Keratinocyte (primary cell): ENCODE results near the gene PTPMT1. TPM values are rescaled to one million over a fixed set of nuclear protein-coding genes. Genes with fewer than 3 reads are reported as not detected.

Experiments used
- DNase-seq: peaks from one replicate; pipeline ENCODE4 v3.0.0-alpha.2; 2011; ENCODE audit warnings: low read depth, missing footprints, low spot score
- FAIRE-seq: peaks from 2 replicates; lab custom pipeline; 2011; peaks lifted over from hg19 to GRCh38; lab: Jason Lieb, UNC
- H2AFZ ChIP-seq: 2 replicates; pipeline ENCODE4 v1.6.0; 2012; ENCODE audit warnings: low read length, control low read depth, inconsistent platforms; ENCODE audit not compliant: control insufficient read depth
- H3K27ac ChIP-seq: 2 replicates; pipeline ENCODE4 v1.5.1; 2011; ENCODE audit warnings: low read length; ENCODE audit not compliant: control insufficient read depth, insufficient read depth
- H3K27me3 ChIP-seq: 3 replicates; pipeline ENCODE4 v1.6.0; 2011; ENCODE audit warnings: low read length; ENCODE audit not compliant: control insufficient read depth, insufficient read depth; ENCODE audit errors: extremely low read depth
- H3K36me3 ChIP-seq, 2 experiments: 2 replicates in 1 of 2; 3 replicates in 1 of 2; pipeline ENCODE4 v1.5.1; 2011; ENCODE audit warnings: low read length in 2 of 2, mild to moderate bottlenecking in 1 of 2; ENCODE audit not compliant: control insufficient read depth in 2 of 2, insufficient read depth in 2 of 2; ENCODE audit errors: extremely low read depth in 1 of 2
- H3K4me1 ChIP-seq: 3 replicates; pipeline ENCODE4 v1.5.1; 2011; ENCODE audit warnings: low read length; ENCODE audit not compliant: control insufficient read depth, insufficient read depth; ENCODE audit errors: extremely low read depth
- H3K4me2 ChIP-seq: 3 replicates; pipeline ENCODE4 v1.6.0; 2011; ENCODE audit warnings: low read depth, low read length; ENCODE audit not compliant: control insufficient read depth, insufficient read depth; ENCODE audit errors: extremely low read depth
- H3K4me3 ChIP-seq, 3 experiments: fragments of 200-600 bp in 1 of 3; sonication (generic) in 1 of 3; 2 replicates in 2 of 3; 3 replicates in 1 of 3; pipeline ENCODE4 v1.5.1; 2011 to 2016; ENCODE audit warnings: low read length in 3 of 3, mild to moderate bottlenecking in 3 of 3, control low read depth in 2 of 3, inconsistent platforms in 1 of 3, low read depth in 1 of 3, mixed read lengths in 1 of 3, mixed run types in 1 of 3, moderate library complexity in 1 of 3; ENCODE audit not compliant: control insufficient read depth in 2 of 3, insufficient read depth in 2 of 3; ENCODE audit errors: extremely low read depth in 1 of 3
- H3K79me2 ChIP-seq: 2 replicates; pipeline ENCODE4 v1.6.0; 2012; ENCODE audit warnings: low read length; ENCODE audit not compliant: control insufficient read depth, insufficient read depth
- H3K9ac ChIP-seq: 3 replicates; pipeline ENCODE4 v1.6.0; 2011; ENCODE audit warnings: low read length; ENCODE audit not compliant: control insufficient read depth, insufficient read depth; ENCODE audit errors: extremely low read depth
- H3K9me1 ChIP-seq: 3 replicates; pipeline ENCODE4 v1.6.0; 2011; ENCODE audit warnings: low read length; ENCODE audit not compliant: control insufficient read depth, insufficient read depth; ENCODE audit errors: extremely low read depth
- H3K9me3 ChIP-seq: 2 replicates; pipeline ENCODE4 v1.5.1; 2012; ENCODE audit warnings: low read depth, low read length; ENCODE audit not compliant: control insufficient read depth
- H4K20me1 ChIP-seq: 3 replicates; pipeline ENCODE4 v1.6.0; 2011; ENCODE audit warnings: low read length; ENCODE audit not compliant: control insufficient read depth, insufficient read depth; ENCODE audit errors: extremely low read depth
- CTCF ChIP-seq, 3 experiments: IDR thresholded peaks in 1 of 3; conservative IDR thresholded peaks in 1 of 3; optimal IDR thresholded peaks in 1 of 3; 2 replicates in 2 of 3; 3 replicates in 1 of 3; pipeline versions ENCODE3 to v1.5.1; 2011; ENCODE audit warnings: low read length in 3 of 3, mild to moderate bottlenecking in 3 of 3, moderate library complexity in 2 of 3, control low read depth in 1 of 3, inconsistent platforms in 1 of 3; ENCODE audit not compliant: insufficient read depth in 2 of 3; ENCODE audit errors: extremely low read depth in 1 of 3
- EZH2 ChIP-seq: IDR thresholded peaks from one replicate; pipeline ENCODE4 v1.6.1; 2012; ENCODE audit warnings: inconsistent platforms, mild to moderate bottlenecking, low read length, moderate library complexity
- dilution Hi-C: fragments of 300-500 bp; cut with MboI; formaldehyde crosslinking; loops from one replicate; pipeline ENCODE4 v1.7.0; 2020; ENCODE audit warnings: low sequenced_read_pairs; ENCODE audit not compliant: extremely low pct_ligation_motif_present
- polyA plus RNA-seq, 5 experiments: library from polyadenylated mRNA; depleted of rRNA in 3 of 5; stranded (reverse) in 3 of 5; stranded (forward) in 1 of 5; unstranded in 1 of 5; fragments of >200 nt; gene quantifications; 1 replicate in 1 of 5; 2 replicates in 3 of 5; 3 replicates in 1 of 5; pipeline versions ENCODE4 v1.2.1 to v1.2.3, GENCODE V29; 2011 to 2012; ENCODE audit warnings: missing spikeins in 2 of 5, low read depth in 1 of 5, low replicate concordance in 1 of 5
- small RNA-seq, 3 experiments: library from RNA; depleted of rRNA; stranded (forward); fragments of <200 nt; gene quantifications; one replicate each; pipeline ENCODE3, GENCODE V24; 2012; ENCODE audit warnings: low read depth in 3 of 3, low replicate concordance in 1 of 3; ENCODE audit not compliant: insufficient read length in 3 of 3

The PTPMT1 gene
- polyA plus RNA-seq, 1 donor (not counting 4 experiments of a cell fraction or from before 2014, with no cell fraction given), result 64.9 TPM

DNA sequence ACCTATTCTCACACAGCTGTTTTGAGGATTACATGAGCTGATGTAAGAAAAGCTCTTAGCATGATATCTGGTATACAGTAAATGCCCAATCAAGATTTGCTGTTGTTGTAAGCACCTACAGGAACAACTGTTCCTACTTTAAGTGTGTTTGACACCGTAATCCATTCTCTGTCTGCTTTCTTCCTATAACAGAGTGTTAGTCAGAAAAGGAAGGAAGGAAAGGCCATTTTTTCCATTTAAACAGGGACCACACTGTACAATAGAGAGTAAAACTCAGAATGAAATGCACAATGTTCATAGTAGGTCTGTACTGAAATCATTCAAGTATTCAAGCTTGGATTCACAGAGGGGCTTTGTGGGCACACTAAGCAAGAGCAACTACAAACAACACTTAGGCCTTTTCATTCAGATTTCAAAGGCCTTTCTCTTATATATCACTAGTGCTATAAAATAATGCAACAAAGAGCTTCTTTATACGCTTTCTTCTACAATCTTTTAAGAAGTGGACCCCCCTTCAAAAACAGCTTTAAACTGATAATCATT lies 55.5 kb downstream of the PTPMT1 start:
- no peak for TF ChIP-seq CTCF (optimal IDR thresholded peaks at IDR 0.05 in 1 of 3, IDR thresholded peaks at IDR 0.05 in 1 of 3, conservative IDR thresholded peaks at IDR 0.05 in 1 of 3; ENCODE audit: extremely low read depth in 1 of 3, insufficient read depth in 2 of 3, low read length in 3 of 3)
- TF ChIP-seq EZH2, result no peak
- no peak for FAIRE-seq
- H3K9me1 ChIP-seq, result no peaks in the 10 kb centered on the region
- H3K4me1 ChIP-seq, result no peaks in the 10 kb centered on the region
- no peak overlapping the region for H3K4me2 ChIP-seq
- dilution Hi-C loops, result no loop called here
- H3K27ac ChIP-seq, result peak overlapping the region; percentile 12
- no peaks in the 10 kb centered on the region for H4K20me1 ChIP-seq
- H2AFZ ChIP-seq, result no peak overlapping the region
- H3K4me3 ChIP-seq, result no peak overlapping the region
- DNase-seq, result no peak
- H3K36me3 ChIP-seq, result peaks cover 21 to 30% of the 10 kb centered on the region in 2 experiments
- H3K9me3 ChIP-seq, result no peaks in the 10 kb centered on the region
- no peaks in the 10 kb centered on the region for H3K27me3 ChIP-seq
- H3K9ac ChIP-seq, result no peak overlapping the region
- no peaks in the 10 kb centered on the region for H3K79me2 ChIP-seq

Small RNA genes within 50 kb of the gene (small RNA-seq; reads per million reads assigned to genes)
- gene RN7SL652P (0 to 1.8 (median 0) reads per million in 3 experiments), gene RNU5E-10P (0 reads per million in 3 experiments)

Other genes with a start within 250 kb of the PTPMT1 start
- not detected in 3 replicates for gene MYBPC3, start 212.9 kb upstream of the PTPMT1 start, polyA plus RNA-seq
- gene SPI1, start 187.1 kb upstream of the PTPMT1 start, polyA plus RNA-seq, result not detected in 3 replicates
- 35.3 to 62.3 TPM (median 59.9 TPM) in 3 replicates for gene SLC39A13, start 157.0 kb upstream of the PTPMT1 start, polyA plus RNA-seq
- 96.1 to 172 TPM (median 156 TPM) in 3 replicates for gene PSMC3, start 139.2 kb upstream of the PTPMT1 start, polyA plus RNA-seq
- 0.07 to 0.44 TPM (median 0.28 TPM) in 3 replicates for gene RAPSN, start 116.5 kb upstream of the PTPMT1 start, polyA plus RNA-seq
- gene CELF1, start 12.5 kb upstream of the PTPMT1 start, polyA plus RNA-seq, result 90.9 to 110 TPM (median 100 TPM) in 3 replicates
- gene KBTBD4, start 13.4 kb downstream of the PTPMT1 start, polyA plus RNA-seq, result 14.0 to 17.1 TPM (median 15.4 TPM) in 3 replicates
- gene NDUFS3, start 13.5 kb downstream of the PTPMT1 start, polyA plus RNA-seq, result 102 to 119 TPM (median 107 TPM) in 3 replicates
- gene FAM180B, start 21.1 kb downstream of the PTPMT1 start, polyA plus RNA-seq, result 0.06 TPM in 1 of 3 replicates, not detected in the others
- gene C1QTNF4, start 28.8 kb downstream of the PTPMT1 start, polyA plus RNA-seq, result 0.10 TPM in 1 of 3 replicates, not detected in the others
- gene MTCH2, start 77.0 kb downstream of the PTPMT1 start, polyA plus RNA-seq, result 153 to 232 TPM (median 185 TPM) in 3 replicates
- gene AGBL2, start 149.8 kb downstream of the PTPMT1 start, polyA plus RNA-seq, result 0.95 to 2.1 TPM (median 1.3 TPM) in 3 replicates
- gene FNBP4, start 201.7 kb downstream of the PTPMT1 start, polyA plus RNA-seq, result 57.3 to 76.9 TPM (median 62.4 TPM) in 3 replicates